Hepatocyte (in vitro differentiated cells): ENCODE results near the gene NFKBIZ. TPM values are rescaled to one million over a fixed set of nuclear protein-coding genes. Genes with fewer than 3 reads are reported as not detected.

ENCODE experiments used
- DNase-seq: peaks from one replicate; pipeline ENCODE4 v3.0.0-alpha.2; 2016; ENCODE audit warnings: low spot score
- H2AFZ ChIP-seq: fragments of 200-600 bp; sonication (generic); 2 replicates; pipeline ENCODE4 v1.6.0; 2016; ENCODE audit warnings: antibody characterized with exemption, mild to moderate bottlenecking
- H3K27ac ChIP-seq: fragments of 200-600 bp; sonication (generic); 2 replicates; pipeline ENCODE4 v1.5.1; 2016; ENCODE audit warnings: mild to moderate bottlenecking
- H3K27me3 ChIP-seq: fragments of 200-600 bp; sonication (generic); 2 replicates; pipeline ENCODE4 v1.6.1; 2016
- H3K36me3 ChIP-seq: fragments of 200-600 bp; sonication (generic); replicated peaks from 2 replicates; pipeline ENCODE4 v1.5.1; 2016; ENCODE audit warnings: low read depth; ENCODE audit not compliant: insufficient read depth
- H3K4me1 ChIP-seq: fragments of 200-600 bp; sonication (generic); 2 replicates; pipeline ENCODE4 v1.5.1; 2016; ENCODE audit warnings: mild to moderate bottlenecking, moderate library complexity; ENCODE audit not compliant: insufficient read depth
- H3K4me2 ChIP-seq: fragments of 200-600 bp; sonication (generic); 2 replicates; pipeline ENCODE4 v1.6.0; 2016
- H3K4me3 ChIP-seq: fragments of 200-600 bp; sonication (generic); 2 replicates; pipeline ENCODE4 v1.5.1; 2016; ENCODE audit warnings: mild to moderate bottlenecking
- H3K79me2 ChIP-seq: fragments of 200-600 bp; sonication (generic); 2 replicates; pipeline ENCODE4 v1.6.0; 2017; ENCODE audit warnings: mild to moderate bottlenecking
- H3K9me2 ChIP-seq: fragments of 200-600 bp; sonication (generic); replicated peaks from 2 replicates; pipeline ENCODE4 v1.6.0; 2017; ENCODE audit warnings: mild to moderate bottlenecking; ENCODE audit not compliant: insufficient read depth
- H3K9me3 ChIP-seq: fragments of 200-600 bp; sonication (generic); 2 replicates; pipeline ENCODE4 v1.5.1; 2016; ENCODE audit warnings: low read depth, mild to moderate bottlenecking
- H4K20me1 ChIP-seq: fragments of 200-600 bp; sonication (generic); 2 replicates; pipeline ENCODE4 v1.6.0; 2016; ENCODE audit warnings: mild to moderate bottlenecking; ENCODE audit not compliant: insufficient read depth, poor library complexity, severe bottlenecking
- CTCF ChIP-seq: fragments of 200-600 bp; sonication (generic); IDR thresholded peaks from 2 replicates; pipeline ENCODE4 v1.5.1; 2016; ENCODE audit warnings: antibody characterized with exemption, mild to moderate bottlenecking; ENCODE audit not compliant: poor library complexity
- EZH2 ChIP-seq: fragments of 200-600 bp; sonication (generic); IDR thresholded peaks from 2 replicates; pipeline ENCODE4 v1.6.1; 2016; ENCODE audit warnings: antibody characterized with exemption, mild to moderate bottlenecking, borderline replicate concordance
- EZH2phosphoT487 ChIP-seq: fragments of 200-600 bp; sonication (generic); IDR thresholded peaks from one replicate; pipeline ENCODE4 v1.6.1; 2018; ENCODE audit warnings: antibody characterized with exemption, mild to moderate bottlenecking, low read depth, moderate library complexity; ENCODE audit not compliant: unreplicated experiment, severe bottlenecking
- WGBS: methylation state at CpG from one replicate; pipeline ENCODE4 v1.1.6; 2016; ENCODE audit warnings: low lambda C conversion rate; ENCODE audit errors: missing lambda C conversion rate; 5-methylcytosine and 5-hydroxymethylcytosine counted together
- polyA plus RNA-seq: library from polyadenylated mRNA; unstranded; fragments of >200 nt; fragmentation: Nextera tagmentation; extraction: Ambion mirVana; gene quantifications from 2 replicates; pipeline ENCODE4 v1.2.1, GENCODE V29; 2016
- total RNA-seq: library from RNA; depleted of rRNA; stranded (reverse); fragments of >200 nt; gene quantifications from 2 replicates; pipeline ENCODE4 v1.2.3, GENCODE V29; 2014

NFKBIZ gene
- total and polyA plus RNA-seq, 2 experiments from 2014 or later = 160 to 182 TPM

GRCh38 chr3:101838691-101839090 lies 10.6 kb upstream of the NFKBIZ start:
- Histone ChIP-seq H4K20me1 (no peaks in the 10 kb centered on the region), H3K27me3 (no peaks in the 10 kb centered on the region), H3K36me3 (no peaks in the 10 kb centered on the region), H2AFZ (no peak overlapping the region), H3K27ac (no peak overlapping the region), H3K79me2 (peaks cover 7% of the 10 kb centered on the region), H3K4me1 (no peaks in the 10 kb centered on the region), H3K9me3 (no peaks in the 10 kb centered on the region), H3K9me2 (no peaks in the 10 kb centered on the region), H3K4me3 (no peak overlapping the region), H3K4me2 (no peak overlapping the region)
- 76% methylated on average over 2 of the region's 2 CpGs for WGBS
- no peak for TF ChIP-seq EZH2phosphoT487
- TF ChIP-seq CTCF = no peak
- TF ChIP-seq EZH2 = no peak
- DNase-seq = no peak

DNA sequence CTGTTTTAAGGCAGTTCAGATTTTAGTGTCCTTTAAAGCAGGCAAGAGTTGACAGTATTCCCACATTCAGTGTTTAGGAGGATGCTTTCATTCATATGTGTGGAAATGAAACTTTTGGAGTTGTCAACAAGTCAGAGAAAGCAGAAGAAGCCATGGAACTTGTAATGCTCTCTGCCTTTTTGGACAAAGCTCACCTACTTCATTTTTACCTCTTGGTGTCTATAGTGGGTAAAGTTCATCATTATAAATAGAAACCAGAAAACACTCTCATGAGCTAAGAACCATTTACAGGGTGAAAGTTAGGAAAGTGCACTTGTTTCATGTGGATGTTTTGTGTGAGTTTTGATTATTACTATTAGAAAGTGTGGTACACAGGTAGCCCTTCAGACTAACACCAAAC lies 9.2 kb upstream of the NFKBIZ start:
- TF ChIP-seq CTCF (no peak), EZH2phosphoT487 (no peak), EZH2 (no peak)
- no peaks in the 10 kb centered on the region for H4K20me1 ChIP-seq
- H3K79me2 ChIP-seq = peaks cover 12% of the 10 kb centered on the region
- no peaks in the 10 kb centered on the region for H3K4me1 ChIP-seq
- H3K4me2 ChIP-seq = no peak overlapping the region
- H3K27ac ChIP-seq = no peak overlapping the region
- no peak overlapping the region for H2AFZ ChIP-seq
- H3K4me3 ChIP-seq = no peak overlapping the region
- DNase-seq = no peak
- no peaks in the 10 kb centered on the region for H3K9me3 ChIP-seq
- H3K27me3 ChIP-seq = no peaks in the 10 kb centered on the region
- no peaks in the 10 kb centered on the region for H3K9me2 ChIP-seq
- H3K36me3 ChIP-seq = no peaks in the 10 kb centered on the region

- Histone ChIP-seq H2AFZ (no peak overlapping the region), H3K9me3 (no peaks in the 10 kb centered on the region), H3K36me3 (no peaks in the 10 kb centered on the region), H3K79me2 (peaks cover 9% of the 10 kb centered on the region), H3K27ac (no peak overlapping the region), H3K4me3 (no peak overlapping the region), H3K4me2 (no peak overlapping the region), H3K4me1 (peaks cover 5% of the 10 kb centered on the region), H3K27me3 (no peaks in the 10 kb centered on the region), H3K9me2 (no peaks in the 10 kb centered on the region), H4K20me1 (no peaks in the 10 kb centered on the region)
- no peak for DNase-seq
- TF ChIP-seq EZH2 (no peak), EZH2phosphoT487 (no peak)
- 55% methylated on average over 2 of the region's 2 CpGs for WGBS
These were observed 6.9 kb upstream of the NFKBIZ start for GRCh38 chr3:101842245-101842934.

DNA sequence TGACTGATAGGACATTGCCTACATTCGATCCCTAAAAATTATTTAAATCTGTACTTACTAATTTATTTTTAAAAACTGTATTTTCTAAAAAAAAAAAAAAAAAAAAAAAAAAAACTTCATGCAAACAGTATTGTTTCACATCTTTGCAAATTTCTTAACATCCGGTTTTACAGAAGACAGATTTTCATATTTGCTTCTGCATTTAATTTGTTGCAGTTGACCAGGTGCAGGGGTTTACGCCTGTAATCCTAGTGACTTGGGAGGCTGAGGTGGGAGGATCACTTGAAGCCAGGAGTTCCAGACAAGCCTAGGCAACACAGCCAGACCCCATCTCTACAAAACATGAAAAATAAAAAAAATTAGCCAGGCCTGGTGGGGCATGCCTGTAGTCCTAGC lies 6.4 kb upstream of the NFKBIZ start:
- H3K9me3 ChIP-seq = no peaks in the 10 kb centered on the region
- WGBS = 95% methylated on average over 3 of the region's 3 CpGs
- no peaks in the 10 kb centered on the region for H4K20me1 ChIP-seq
- DNase-seq = no peak
- no peak overlapping the region for H2AFZ ChIP-seq
- peaks cover 9% of the 10 kb centered on the region for H3K79me2 ChIP-seq
- no peak overlapping the region for H3K4me3 ChIP-seq
- no peak overlapping the region for H3K27ac ChIP-seq
- no peak overlapping the region for H3K4me2 ChIP-seq
- H3K9me2 ChIP-seq = no peaks in the 10 kb centered on the region
- TF ChIP-seq CTCF (no peak), EZH2 (no peak), EZH2phosphoT487 (no peak)
- no peaks in the 10 kb centered on the region for H3K36me3 ChIP-seq
- peaks cover 10% of the 10 kb centered on the region for H3K4me1 ChIP-seq
- H3K27me3 ChIP-seq = no peaks in the 10 kb centered on the region
